K562 (cell line): ENCODE data around the gene DCTN1. TPM values are rescaled to one million over a fixed set of nuclear protein-coding genes. Genes with fewer than 3 reads are reported as not detected.
A peak's percentile ranks its signal among the peaks of the same experiment; 100 is the strongest.

ENCODE experiments used
- BDP1 ChIP-seq: IDR thresholded peaks from 3 replicates; pipeline ENCODE4 v1.6.1; 2011; ENCODE audit not compliant: insufficient read length, insufficient read depth
- CBFA2T2 ChIP-seq: fragments of 450-650 bp; conservative IDR thresholded peaks from 2 replicates; pipeline ENCODE4 v1.6.1; 2017; ENCODE audit warnings: mild to moderate bottlenecking
- CHD2 ChIP-seq: IDR thresholded peaks from 2 replicates; pipeline ENCODE4 v1.6.1; 2011; ENCODE audit warnings: low read depth, low read length
- CREB1 ChIP-seq, 2 experiments: sonication (generic) in 1 of 2; formaldehyde crosslinking in 1 of 2; IDR thresholded peaks; 2 replicates each; pipeline versions ENCODE4 v1.6.1 to v1.8.0; 2012 to 2022; ENCODE audit warnings: inconsistent platforms in 1 of 2, mild to moderate bottlenecking in 1 of 2, missing genetic modification reagents in 1 of 2, moderate library complexity in 1 of 2
- CSDE1 ChIP-seq, 2 experiments: fragments of 450-650 bp; IDR thresholded peaks; 2 replicates each; pipeline ENCODE4 v1.6.1; 2016; ENCODE audit warnings: mild to moderate bottlenecking in 1 of 2
- ESRRB ChIP-seq: fragments of 250-450 bp; sonication (Bioruptor Pico); IDR thresholded peaks from 2 replicates; pipeline ENCODE4 v1.5.0; 2020; ENCODE audit warnings: mild to moderate bottlenecking, moderate library complexity, borderline replicate concordance
- KLF10 ChIP-seq: fragments of 250-450 bp; sonication (Bioruptor Pico); IDR thresholded peaks from 2 replicates; pipeline ENCODE4 v1.6.1; 2021; ENCODE audit warnings: matching md5 sums
- MXI1 ChIP-seq: IDR thresholded peaks from 2 replicates; pipeline ENCODE4 v1.6.1; 2011; ENCODE audit warnings: low read depth, mild to moderate bottlenecking, improper control_type of control experiment, low read length
- NCOA1 ChIP-seq: fragments of 450-650 bp; IDR thresholded peaks from 2 replicates; pipeline ENCODE4 v1.6.1; 2016; ENCODE audit warnings: low read depth
- NCOR1 ChIP-seq: fragments of 450-650 bp; IDR thresholded peaks from 2 replicates; pipeline ENCODE4 v1.6.1; 2016; ENCODE audit warnings: mild to moderate bottlenecking, moderate library complexity
- NFATC3 ChIP-seq: fragments of 450-650 bp; IDR thresholded peaks from 2 replicates; pipeline ENCODE4 v1.6.1; 2017; ENCODE audit warnings: mild to moderate bottlenecking
- NFE2L1 ChIP-seq: fragments of 450-650 bp; IDR thresholded peaks from 2 replicates; pipeline ENCODE4 v1.6.1; 2016; ENCODE audit warnings: missing genetic modification characterization, low read depth, mild to moderate bottlenecking, missing compliant biosample characterization, moderate library complexity, borderline replicate concordance
- NR3C1 ChIP-seq: sonication (generic); formaldehyde crosslinking; IDR thresholded peaks from 2 replicates; pipeline ENCODE4 v1.8.1; 2022; ENCODE audit warnings: missing genetic modification reagents
- NR4A1 ChIP-seq, 2 experiments: fragments of 250-450 bp in 1 of 2; fragments of 450-650 bp in 1 of 2; sonication (Bioruptor Pico) in 1 of 2; IDR thresholded peaks; 2 replicates each; pipeline versions ENCODE4 v1.4.0 to v1.6.1; 2016 to 2020; ENCODE audit warnings: mild to moderate bottlenecking in 2 of 2, missing compliant biosample characterization in 1 of 2, missing genetic modification characterization in 1 of 2, moderate library complexity in 1 of 2
- NUFIP1 ChIP-seq: fragments of 450-650 bp; IDR thresholded peaks from 2 replicates; pipeline ENCODE4 v1.6.1; 2018; ENCODE audit not compliant: partially characterized antibody
- PHB2 ChIP-seq: fragments of 450-650 bp; IDR thresholded peaks from 2 replicates; pipeline ENCODE4 v1.6.1; 2017; ENCODE audit warnings: low read depth
- POLR3A ChIP-seq: IDR thresholded peaks from 2 replicates; pipeline ENCODE4 v1.6.1; 2011; ENCODE audit warnings: borderline replicate concordance, mild to moderate bottlenecking, moderate library complexity; ENCODE audit not compliant: insufficient read length, insufficient read depth; ENCODE audit errors: extremely low read depth
- RFX7 ChIP-seq: fragments of 250-450 bp; sonication (Bioruptor Pico); IDR thresholded peaks from 2 replicates; pipeline ENCODE4 v1.5.1; 2021; ENCODE audit warnings: mild to moderate bottlenecking
- SIN3B ChIP-seq: fragments of 450-650 bp; IDR thresholded peaks from 2 replicates; pipeline ENCODE4 v1.6.1; 2017; ENCODE audit warnings: low read depth, mild to moderate bottlenecking, moderate library complexity
- UBTF ChIP-seq, 2 experiments: IDR thresholded peaks; 2 replicates each; pipeline ENCODE4 v1.6.1; 2012; ENCODE audit warnings: improper control_type of control experiment in 2 of 2, low read depth in 2 of 2, low read length in 2 of 2, borderline replicate concordance in 1 of 2
- YBX1 ChIP-seq: fragments of 450-650 bp; IDR thresholded peaks from 2 replicates; pipeline ENCODE4 v1.7.1; 2016; ENCODE audit warnings: mild to moderate bottlenecking
- ZC3H11A ChIP-seq: IDR thresholded peaks from 2 replicates; pipeline ENCODE4 v1.6.1; 2012; ENCODE audit warnings: low read depth, low read length, improper control_type of control experiment
- ZNF217 ChIP-seq: sonication (generic); formaldehyde crosslinking; IDR thresholded peaks from 2 replicates; pipeline ENCODE4 v1.8.0; 2022; ENCODE audit warnings: mild to moderate bottlenecking, missing genetic modification reagents
- ZNF436 ChIP-seq: fragments of 250-450, 450-650 bp; sonication (Bioruptor Pico); formaldehyde crosslinking; IDR thresholded peaks from 2 replicates; pipeline ENCODE4 v1.7.0; 2020; ENCODE audit warnings: mild to moderate bottlenecking
- ZNF583 ChIP-seq: fragments of 250-450 bp; sonication (Bioruptor Pico); IDR thresholded peaks from 2 replicates; pipeline ENCODE4 v1.4.0; 2020
- ZNF75A ChIP-seq: fragments of 450-650 bp; formaldehyde crosslinking; IDR thresholded peaks from 2 replicates; pipeline ENCODE4 v1.4.0; 2020; ENCODE audit warnings: mild to moderate bottlenecking
- ZSCAN32 ChIP-seq: fragments of 450-650 bp; formaldehyde crosslinking; IDR thresholded peaks from 2 replicates; pipeline ENCODE4 v1.4.0; 2020; ENCODE audit warnings: mild to moderate bottlenecking, moderate library complexity
- polyA plus RNA-seq, 8 experiments: library from polyadenylated mRNA; depleted of rRNA in 4 of 8; stranded (reverse) in 5 of 8; unstranded in 3 of 8; fragments of >200 nt; fragmentation: Nextera tagmentation in 2 of 8; fragmentation: Illumina TruSeq in 1 of 8; extraction: Ambion mirVana in 2 of 8; extraction: Trizol in 1 of 8; gene quantifications; 2 replicates each; pipeline versions ENCODE4 v1.2.1 to v1.2.3, GENCODE V29; 2011 to 2014; ENCODE audit warnings: inconsistent platforms in 1 of 8, missing spikeins in 1 of 8
- total RNA-seq, 7 experiments: library from RNA; depleted of rRNA in 6 of 7; stranded (reverse); fragments of >200 nt in 6 of 7; fragmentation: Illumina TruSeq in 2 of 7; extraction: Trizol in 2 of 7; gene quantifications; 2 replicates each; pipeline versions ENCODE4 v1.2.1 to v1.2.3, GENCODE V29; 2011 to 2021; ENCODE audit warnings: low replicate concordance in 1 of 7
- TF ChIP-seq, protein P1 (sequence below): fragments of 450-650 bp; IDR thresholded peaks from 2 replicates; pipeline ENCODE4 v1.6.1; 2016; ENCODE audit warnings: low read depth, mild to moderate bottlenecking, moderate library complexity
- TF ChIP-seq, protein P2 (sequence below): fragments of 250-450 bp; sonication (Bioruptor Pico); IDR thresholded peaks from 2 replicates; pipeline ENCODE4 v1.4.0; 2020

Gene DCTN1
- total and polyA plus RNA-seq, 9 of the 15 experiments (the other 6 are each of a cell fraction or from before 2014, with no cell fraction given) = 23.9 to 71.7 (median 45.0) TPM

- TF ChIP-seq UBTF (IDR thresholded peaks at IDR 0.05; ENCODE audit: borderline replicate concordance in 1 of 2, low read depth in 2 of 2, low read length in 2 of 2) (no peak), SIN3B (no peak), CHD2 (no peak), MXI1 (peak; percentile 98), BDP1 (no peak), ZNF217 (CRISPR knock-in tag) (no peak), NR4A1 (CRISPR knock-in tag; IDR thresholded peaks at IDR 0.05) (no peak), NR4A1 (tag; IDR thresholded peaks at IDR 0.05) (no peak), RFX7 (CRISPR knock-in tag) (no peak), YBX1 (no peak), ZNF583 (CRISPR knock-in tag) (no peak), NFATC3 (no peak), CBFA2T2 (no peak), CSDE1 (IDR thresholded peaks at IDR 0.05) (peak in 1 of 2 experiments; percentile 95; a peak in 2 of 4 replicates), KLF10 (CRISPR knock-in tag) (no peak), ZSCAN32 (CRISPR knock-in tag) (no peak), NCOR1 (no peak), NFE2L1 (no peak), ESRRB (CRISPR knock-in tag) (no peak), ZNF75A (CRISPR knock-in tag) (no peak), PHB2 (no peak), ZC3H11A (no peak), NCOA1 (no peak), NUFIP1 (no peak), NR3C1 (no peak), POLR3A (no peak), ZNF436 (CRISPR knock-in tag) (no peak), CREB1 (IDR thresholded peaks at IDR 0.05) (no peak), CREB1 (CRISPR knock-in tag; IDR thresholded peaks at IDR 0.05) (peak; percentile 53; the same call in 1 of the 2 replicates)
- TF ChIP-seq, protein P1, sequence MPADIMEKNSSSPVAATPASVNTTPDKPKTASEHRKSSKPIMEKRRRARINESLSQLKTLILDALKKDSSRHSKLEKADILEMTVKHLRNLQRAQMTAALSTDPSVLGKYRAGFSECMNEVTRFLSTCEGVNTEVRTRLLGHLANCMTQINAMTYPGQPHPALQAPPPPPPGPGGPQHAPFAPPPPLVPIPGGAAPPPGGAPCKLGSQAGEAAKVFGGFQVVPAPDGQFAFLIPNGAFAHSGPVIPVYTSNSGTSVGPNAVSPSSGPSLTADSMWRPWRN = no peak
- TF ChIP-seq, protein P2, sequence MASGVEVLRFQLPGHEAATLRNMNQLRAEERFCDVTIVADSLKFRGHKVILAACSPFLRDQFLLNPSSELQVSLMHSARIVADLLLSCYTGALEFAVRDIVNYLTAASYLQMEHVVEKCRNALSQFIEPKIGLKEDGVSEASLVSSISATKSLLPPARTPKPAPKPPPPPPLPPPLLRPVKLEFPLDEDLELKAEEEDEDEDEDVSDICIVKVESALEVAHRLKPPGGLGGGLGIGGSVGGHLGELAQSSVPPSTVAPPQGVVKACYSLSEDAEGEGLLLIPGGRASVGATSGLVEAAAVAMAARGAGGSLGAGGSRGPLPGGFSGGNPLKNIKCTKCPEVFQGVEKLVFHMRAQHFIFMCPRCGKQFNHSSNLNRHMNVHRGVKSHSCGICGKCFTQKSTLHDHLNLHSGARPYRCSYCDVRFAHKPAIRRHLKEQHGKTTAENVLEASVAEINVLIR = no peak
Observed at GRCh38 chr2:74421221-74421870, 41.2 kb upstream of the DCTN1 start, which contains the start of the genes C2orf81 and WDR54 (continued).
